Spleen (tissue), 11 donors: ENCODE results near the gene HK2. TPM values are rescaled to one million over a fixed set of nuclear protein-coding genes. Genes with fewer than 3 reads are reported as not detected.

ENCODE experiments used
- DNase-seq: peaks from one replicate; pipeline ENCODE4 v3.0.0-alpha.2; 2020
- H3K27ac ChIP-seq, 8 donors: fragments of 200-600 bp; sonication (generic) in 7 of 8; 1 replicate in 4 of 8; 2 replicates in 4 of 8; pipeline versions ENCODE4 v1.5.0 to v1.8.0; 2016 to 2021; ENCODE audit warnings: inconsistent platforms in 4 of 8, mild to moderate bottlenecking in 4 of 8, moderate library complexity in 1 of 8
- H3K27me3 ChIP-seq, 7 donors: fragments of 200-600 bp; sonication (generic) in 6 of 7; replicated peaks in 1 of 7; 1 replicate in 4 of 7; 2 replicates in 3 of 7; pipeline versions ENCODE4 v1.5.0 to v1.8.0; 2016 to 2021; ENCODE audit warnings: inconsistent platforms in 3 of 7, mild to moderate bottlenecking in 1 of 7
- H3K36me3 ChIP-seq, 6 donors: fragments of 200-600 bp; sonication (generic) in 5 of 6; 1 replicate in 4 of 6; 2 replicates in 2 of 6; pipeline versions ENCODE4 v1.5.0 to v1.8.0; 2016 to 2021; ENCODE audit warnings: inconsistent platforms in 2 of 6
- H3K4me1 ChIP-seq, 6 donors: fragments of 200-600 bp; sonication (generic) in 5 of 6; 1 replicate in 3 of 6; 2 replicates in 3 of 6; pipeline versions ENCODE4 v1.5.0 to v1.8.0; 2016 to 2021; ENCODE audit warnings: inconsistent platforms in 3 of 6
- H3K4me3 ChIP-seq, 8 donors: fragments of 200-600 bp; sonication (generic) in 7 of 8; 1 replicate in 4 of 8; 2 replicates in 4 of 8; pipeline versions ENCODE4 v1.5.0 to v1.8.0; 2016 to 2021; ENCODE audit warnings: inconsistent platforms in 4 of 8, mild to moderate bottlenecking in 4 of 8, moderate library complexity in 2 of 8
- H3K9me3 ChIP-seq, 8 donors: fragments of 200-600 bp; sonication (generic) in 7 of 8; 1 replicate in 4 of 8; 2 replicates in 4 of 8; pipeline versions ENCODE4 v1.5.0 to v1.8.0; 2016 to 2021; ENCODE audit warnings: inconsistent platforms in 4 of 8
- POLR2A ChIP-seq, 3 donors: fragments of 450-650 bp; IDR thresholded peaks; one replicate each; pipeline ENCODE4 v1.5.1; 2017; ENCODE audit warnings: antibody characterized with exemption in 3 of 3, mild to moderate bottlenecking in 1 of 3
- POLR2AphosphoS5 ChIP-seq, 3 donors: sonication (generic); formaldehyde crosslinking; IDR thresholded peaks; one replicate each; pipeline ENCODE4 v1.5.1; 2017; ENCODE audit warnings: antibody characterized with exemption in 3 of 3
- WGBS, 5 donors: extraction: QIAGEN DNeasy Blood & Tissue Kit in 3 of 5; methylation state at CpG; one replicate each; pipeline versions ENCODE4 v1.1.5 to v1.1.7; 2013 to 2018; 5-methylcytosine and 5-hydroxymethylcytosine counted together
- intact Hi-C: fragments of 100-400 bp; cut with DNase I; formaldehyde crosslinking; loops from one replicate; pipeline ENCODE4 v1.15.0; 2023; ENCODE audit warnings: low total_unique reads
- polyA plus RNA-seq, 3 donors: library from polyadenylated mRNA; stranded (reverse); fragments of 200-250 nt; gene quantifications; one replicate each; pipeline ENCODE4 v1.2.1, GENCODE V29; 2013
- total RNA-seq, 7 donors: library from RNA; depleted of rRNA in 3 of 7; stranded (reverse); fragments of >200 nt in 3 of 7; fragmentation: NEBNext Ultra II Directional in 4 of 7; extraction: Animal tissue kit (Norgen Biotek cat#: 25700) in 4 of 7; gene quantifications; one replicate each; pipeline versions ENCODE4 v1.1.0 to v1.2.1, GENCODE V29; 2016 to 2021
- TF ChIP-seq, protein P1 (sequence below), 11 experiments: fragments of 200-600 bp in 7 of 11; fragments of 450-650 bp in 4 of 11; sonication (generic) in 4 of 11; IDR thresholded peaks in 8 of 11; conservative IDR thresholded peaks in 3 of 11; 1 replicate in 7 of 11; 2 replicates in 4 of 11; pipeline versions ENCODE4 v1.4.0 to v1.8.0; 2016 to 2021; ENCODE audit warnings: antibody characterized with exemption in 11 of 11, inconsistent platforms in 4 of 11, mild to moderate bottlenecking in 1 of 11
- donor health status: healthy with polysubstance abuse.
- donor health status: DM: no; HTN: no; CAD: no; lungs with moderate emphysema.
- donor health status: DM: no; HTN: no; CAD: no.
- donor health status: Bipolar disorder and iron deficiency.
- donor health status: healthy.
- donor health status: DM: no; HTN: no; CAD: no.
- donor health status: DM: yes; HTN: yes; CAD: no.

Gene HK2
- total and polyA plus RNA-seq, 10 donors = 4.8 to 67.8 (median 16.1) TPM

DNA sequence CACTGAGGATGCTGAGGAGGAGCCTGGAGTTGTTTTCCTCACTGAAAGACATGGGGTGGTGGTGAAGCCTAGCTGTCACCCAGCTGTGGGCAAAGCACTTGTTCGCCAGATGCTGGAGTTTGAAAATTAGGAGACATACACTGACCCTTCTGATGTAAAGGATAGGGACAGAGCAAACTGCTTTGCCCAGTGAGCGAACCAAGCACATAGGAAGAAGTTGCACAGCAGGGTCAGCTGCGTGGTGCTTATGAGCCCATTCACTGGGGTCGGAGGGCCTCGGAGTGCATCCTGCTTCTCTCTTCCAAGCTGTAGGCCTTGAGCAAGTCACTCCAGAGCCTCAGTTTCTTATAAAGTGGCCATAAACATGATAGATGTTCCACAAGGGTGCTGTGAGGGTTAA, 50.9 kb downstream of the HK2 start:
- peaks cover 0 to 99% (median 85%) of the 10 kb centered on the region in 6 donors for H3K36me3 ChIP-seq
- peaks cover 0 to 20% (median 0%) of the 10 kb centered on the region in 6 donors for H3K4me1 ChIP-seq
- DNase-seq = no peak
- intact Hi-C loops = no loop called here
- H3K27me3 ChIP-seq = no peaks in the 10 kb centered on the region
- 78 to 91% (median 85%) methylated on average over 5 of the region's 5 CpGs for WGBS, 5 donors
- H3K27ac ChIP-seq = no peak overlapping the region
- no peak for TF ChIP-seq POLR2AphosphoS5 (IDR thresholded peaks at IDR 0.05)
- TF ChIP-seq POLR2A (IDR thresholded peaks at IDR 0.05) = no peak
- TF ChIP-seq, protein P1, sequence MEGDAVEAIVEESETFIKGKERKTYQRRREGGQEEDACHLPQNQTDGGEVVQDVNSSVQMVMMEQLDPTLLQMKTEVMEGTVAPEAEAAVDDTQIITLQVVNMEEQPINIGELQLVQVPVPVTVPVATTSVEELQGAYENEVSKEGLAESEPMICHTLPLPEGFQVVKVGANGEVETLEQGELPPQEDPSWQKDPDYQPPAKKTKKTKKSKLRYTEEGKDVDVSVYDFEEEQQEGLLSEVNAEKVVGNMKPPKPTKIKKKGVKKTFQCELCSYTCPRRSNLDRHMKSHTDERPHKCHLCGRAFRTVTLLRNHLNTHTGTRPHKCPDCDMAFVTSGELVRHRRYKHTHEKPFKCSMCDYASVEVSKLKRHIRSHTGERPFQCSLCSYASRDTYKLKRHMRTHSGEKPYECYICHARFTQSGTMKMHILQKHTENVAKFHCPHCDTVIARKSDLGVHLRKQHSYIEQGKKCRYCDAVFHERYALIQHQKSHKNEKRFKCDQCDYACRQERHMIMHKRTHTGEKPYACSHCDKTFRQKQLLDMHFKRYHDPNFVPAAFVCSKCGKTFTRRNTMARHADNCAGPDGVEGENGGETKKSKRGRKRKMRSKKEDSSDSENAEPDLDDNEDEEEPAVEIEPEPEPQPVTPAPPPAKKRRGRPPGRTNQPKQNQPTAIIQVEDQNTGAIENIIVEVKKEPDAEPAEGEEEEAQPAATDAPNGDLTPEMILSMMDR (IDR thresholded peaks at IDR 0.05 in 8 of 11, conservative IDR thresholded peaks at IDR 0.05 in 3 of 11) = no peak
- no peak overlapping the region for H3K4me3 ChIP-seq
- H3K9me3 ChIP-seq = no peaks in the 10 kb centered on the region

DNA sequence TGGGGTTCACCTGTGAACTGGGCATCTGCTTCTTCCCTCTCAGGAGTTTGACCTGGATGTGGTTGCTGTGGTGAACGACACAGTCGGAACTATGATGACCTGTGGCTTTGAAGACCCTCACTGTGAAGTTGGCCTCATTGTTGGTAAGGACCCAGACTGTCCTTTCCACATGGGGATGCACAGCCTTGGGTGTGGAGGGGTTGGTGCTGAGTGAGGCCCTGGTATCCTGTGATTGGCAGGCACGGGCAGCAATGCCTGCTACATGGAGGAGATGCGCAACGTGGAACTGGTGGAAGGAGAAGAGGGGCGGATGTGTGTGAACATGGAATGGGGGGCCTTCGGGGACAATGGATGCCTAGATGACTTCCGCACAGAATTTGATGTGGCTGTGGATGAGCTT, 52.3 kb downstream of the HK2 start:
- no peak overlapping the region for H3K27ac ChIP-seq
- TF ChIP-seq POLR2A (IDR thresholded peaks at IDR 0.05) = no peak
- TF ChIP-seq, protein P1 (IDR thresholded peaks at IDR 0.05 in 8 of 11, conservative IDR thresholded peaks at IDR 0.05 in 3 of 11) = no peak
- no peak for TF ChIP-seq POLR2AphosphoS5 (IDR thresholded peaks at IDR 0.05)
- no peak overlapping the region for H3K4me3 ChIP-seq
- no peaks in the 10 kb centered on the region for H3K9me3 ChIP-seq
- 77 to 94% (median 88%) methylated on average over 8 of the region's 8 CpGs for WGBS, 5 donors
- intact Hi-C loops = no loop called here
- peaks cover 0 to 20% (median 0%) of the 10 kb centered on the region in 6 donors for H3K4me1 ChIP-seq
- no peaks in the 10 kb centered on the region for H3K27me3 ChIP-seq
- no peak for DNase-seq
- H3K36me3 ChIP-seq = peaks cover 0 to 99% (median 83%) of the 10 kb centered on the region in 6 donors

- WGBS, 5 donors = 74 to 91% (median 77%) methylated on average over 4 of the region's 4 CpGs
Observed at GRCh38 chr2:74886811-74887210, 52.9 kb downstream of the HK2 start.

DNA sequence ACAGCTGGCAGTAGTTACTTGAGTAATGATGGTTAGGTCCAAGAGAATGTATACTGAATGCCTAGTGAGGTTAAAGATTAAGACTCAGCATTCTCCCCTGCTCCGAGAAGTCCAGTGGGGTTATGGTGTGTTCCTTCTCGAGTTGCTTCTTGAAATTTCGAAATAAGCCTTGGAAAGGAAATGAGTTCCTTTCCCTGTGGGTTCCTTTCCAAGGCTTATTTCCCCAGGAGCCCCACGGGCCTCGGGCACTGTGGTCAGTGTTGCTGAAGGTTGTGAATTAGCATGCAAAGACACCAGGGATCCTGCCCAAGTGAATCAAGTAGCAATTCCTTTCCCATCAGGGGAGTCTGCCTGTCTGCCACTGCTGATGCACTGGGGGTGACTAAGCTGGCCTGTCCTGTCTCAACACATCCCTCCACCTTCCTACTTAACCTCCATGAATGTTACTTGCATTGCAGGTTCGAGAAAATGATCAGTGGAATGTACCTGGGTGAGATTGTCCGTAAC, 53.6 kb downstream of the HK2 start:
- H3K36me3 ChIP-seq = peaks cover 0 to 99% (median 73%) of the 10 kb centered on the region in 6 donors

More at GRCh38 chr2:74886811-74887210, 52.9 kb downstream of the HK2 start:
- H3K4me3 ChIP-seq = no peak overlapping the region
- peaks cover 0 to 20% (median 0%) of the 10 kb centered on the region in 6 donors for H3K4me1 ChIP-seq
- H3K27ac ChIP-seq = no peak overlapping the region
- TF ChIP-seq, protein P1 (IDR thresholded peaks at IDR 0.05 in 8 of 11, conservative IDR thresholded peaks at IDR 0.05 in 3 of 11) = no peak
- TF ChIP-seq POLR2AphosphoS5 (IDR thresholded peaks at IDR 0.05) = no peak
- no peak for TF ChIP-seq POLR2A (IDR thresholded peaks at IDR 0.05)
- H3K27me3 ChIP-seq = no peaks in the 10 kb centered on the region
- DNase-seq = no peak
- peaks cover 0 to 99% (median 79%) of the 10 kb centered on the region in 6 donors for H3K36me3 ChIP-seq
- no peaks in the 10 kb centered on the region for H3K9me3 ChIP-seq
- intact Hi-C loops = no loop called here

More for the DNA sequence above, 53.6 kb downstream of the HK2 start:
- peaks cover 0 to 20% (median 0%) of the 10 kb centered on the region in 6 donors for H3K4me1 ChIP-seq
- H3K27me3 ChIP-seq = no peaks in the 10 kb centered on the region
- no peak overlapping the region for H3K4me3 ChIP-seq
- TF ChIP-seq POLR2A (IDR thresholded peaks at IDR 0.05) = no peak
- TF ChIP-seq, protein P1 (IDR thresholded peaks at IDR 0.05 in 8 of 11, conservative IDR thresholded peaks at IDR 0.05 in 3 of 11) = no peak
- TF ChIP-seq POLR2AphosphoS5 (IDR thresholded peaks at IDR 0.05) = no peak
- DNase-seq = no peak
- WGBS, 5 donors = 53 to 75% (median 60%) methylated on average over 7 of the region's 7 CpGs
- no peaks in the 10 kb centered on the region for H3K9me3 ChIP-seq
- H3K27ac ChIP-seq = no peak overlapping the region
- intact Hi-C loops = no loop called here
